A549 (cell line): ENCODE results near the gene LTBP3. TPM values are rescaled to one million over a fixed set of nuclear protein-coding genes. Genes with fewer than 3 reads are reported as not detected.

Experiments
- ATAC-seq, 2 experiments: fragments of 200-7000 bp in 1 of 2; fragments of >200 bp in 1 of 2; cut with Nextera tagmentation in 1 of 2; cut with Tn5 transposase in 1 of 2; 3 replicates each; pipeline versions ENCODE4 v1.8.0 to v1.9.1; 2018 to 2020; ENCODE audit warnings: mild to moderate bottlenecking in 1 of 2, moderate library complexity in 1 of 2
- CTCF ChIA-PET: fragments of 300-600 bp; sonication (Branson Sonifier 250); formaldehyde crosslinking; extraction: SDS; loops from one replicate; lab custom pipeline; 2021; ENCODE audit warnings: antibody characterized with exemption, inconsistent platforms; lab: Yijun Ruan, JAX
- POLR2A ChIA-PET: fragments of 350-600 bp; formaldehyde crosslinking; extraction: SDS; loops from one replicate; lab custom pipeline; 2021; ENCODE audit warnings: antibody characterized with exemption, inconsistent platforms; lab: Yijun Ruan, JAX
- DNase-seq, 2 experiments: peaks; one replicate each; pipeline versions ENCODE4 v3.0.0 to v3.0.0-alpha.2; 2011 to 2016; ENCODE audit warnings: low read depth in 1 of 2, low spot score in 1 of 2
- FAIRE-seq: peaks from 2 replicates; lab custom pipeline; 2011; peaks lifted over from hg19 to GRCh38; lab: Jason Lieb, UNC
- H3K27ac ChIP-seq, 2 experiments: fragments of >200 bp; sonication (Bioruptor Twin); formaldehyde crosslinking; 3 replicates each; pipeline ENCODE4 v1.5.1; 2016 to 2017
- H3K4me1 ChIP-seq: fragments of >200 bp; sonication (Bioruptor Twin); formaldehyde crosslinking; 3 replicates; pipeline ENCODE4 v1.6.1; 2016
- H3K4me2 ChIP-seq: fragments of >200 bp; sonication (Bioruptor Twin); formaldehyde crosslinking; 3 replicates; pipeline ENCODE4 v1.6.1; 2016
- H3K4me3 ChIP-seq: fragments of >200 bp; sonication (Bioruptor Twin); formaldehyde crosslinking; 3 replicates; pipeline ENCODE4 v1.5.1; 2016
- H3K9me3 ChIP-seq: fragments of >200 bp; sonication (Bioruptor Twin); formaldehyde crosslinking; 3 replicates; pipeline ENCODE4 v1.6.1; 2016
- CBX8 ChIP-seq: fragments of 200-600 bp; sonication (generic); IDR thresholded peaks from 2 replicates; pipeline ENCODE4 v1.6.1; 2016
- CEBPB ChIP-seq, 2 experiments: fragments of >200 bp in 1 of 2; sonication (Bioruptor Twin) in 1 of 2; formaldehyde crosslinking in 1 of 2; IDR thresholded peaks; 2 replicates each; pipeline ENCODE4 v1.6.1; 2012 to 2016
- CHD4 ChIP-seq: fragments of 200-600 bp; sonication (generic); IDR thresholded peaks from 2 replicates; pipeline ENCODE4 v1.6.1; 2016; ENCODE audit warnings: antibody characterized with exemption, mild to moderate bottlenecking, borderline replicate concordance
- EP300 ChIP-seq, 2 experiments: fragments of >200 bp; sonication (Bioruptor Twin); formaldehyde crosslinking; IDR thresholded peaks; 2 replicates in 1 of 2; 3 replicates in 1 of 2; pipeline ENCODE4 v1.6.1; 2016 to 2017
- GATA3 ChIP-seq: IDR thresholded peaks from 2 replicates; pipeline ENCODE4 v1.6.1; 2012; ENCODE audit warnings: borderline replicate concordance
- HOXB13 ChIP-seq: fragments of 250-450 bp; sonication (Bioruptor Pico); IDR thresholded peaks from 2 replicates; pipeline ENCODE4 v1.5.0; 2020; ENCODE audit warnings: low read depth, mild to moderate bottlenecking, moderate library complexity
- JUN ChIP-seq, 2 experiments: fragments of >200 bp; sonication (Bioruptor Twin); formaldehyde crosslinking; IDR thresholded peaks; 2 replicates in 1 of 2; 3 replicates in 1 of 2; pipeline ENCODE4 v1.6.1; 2016 to 2017
- POLR2A ChIP-seq: IDR thresholded peaks from 2 replicates; pipeline ENCODE4 v1.6.1; 2012; ENCODE audit warnings: mild to moderate bottlenecking, low read length
- RAD21 ChIP-seq, 2 experiments: fragments of >200 bp in 1 of 2; sonication (Bioruptor Twin) in 1 of 2; formaldehyde crosslinking in 1 of 2; IDR thresholded peaks in 1 of 2; conservative IDR thresholded peaks in 1 of 2; 2 replicates in 1 of 2; 3 replicates in 1 of 2; pipeline ENCODE4 v1.6.1; 2012 to 2018; ENCODE audit warnings: inconsistent platforms in 1 of 2
- RNF2 ChIP-seq: fragments of 200-600 bp; sonication (generic); IDR thresholded peaks from 2 replicates; pipeline ENCODE4 v1.6.1; 2016; ENCODE audit warnings: low read depth, mild to moderate bottlenecking, antibody characterized with exemption, moderate library complexity, borderline replicate concordance
- SMC3 ChIP-seq: fragments of >200 bp; sonication (Bioruptor Twin); formaldehyde crosslinking; IDR thresholded peaks from 3 replicates; pipeline ENCODE4 v1.6.1; 2018; ENCODE audit warnings: inconsistent platforms
- TFCP2L1 ChIP-seq: fragments of 250-450 bp; sonication (Bioruptor Pico); IDR thresholded peaks from 2 replicates; pipeline ENCODE4 v1.5.0; 2021; ENCODE audit warnings: mild to moderate bottlenecking
- TP53 ChIP-seq: fragments of 250-450 bp; sonication (Bioruptor Pico); IDR thresholded peaks from 2 replicates; pipeline ENCODE4 v1.5.0; 2021; ENCODE audit warnings: mild to moderate bottlenecking, moderate library complexity
- WGBS: methylation state at CpG from one replicate; pipeline ENCODE4 v1.1.6; 2017; ENCODE audit errors: missing lambda C conversion rate; 5-methylcytosine and 5-hydroxymethylcytosine counted together
- polyA plus RNA-seq, 4 experiments: library from polyadenylated mRNA; depleted of rRNA in 3 of 4; stranded (reverse); fragments of >200 nt; fragmentation: RNase III in 1 of 4; extraction: RNeasy Plus Mini Kit Qiagen cat#74134 plus additional on column Dnase treatment in 1 of 4; gene quantifications; 2 replicates in 3 of 4; 3 replicates in 1 of 4; pipeline ENCODE4 v1.2.3, GENCODE V29; 2011 to 2017
- TF ChIP-seq, protein P1 (sequence below): fragments of 250-450 bp; sonication (Bioruptor Pico); IDR thresholded peaks from 2 replicates; pipeline ENCODE4 v1.5.0; 2021; ENCODE audit warnings: mild to moderate bottlenecking, moderate library complexity, borderline replicate concordance
- TF ChIP-seq, protein P2 (sequence below): IDR thresholded peaks from 2 replicates; pipeline ENCODE4 v1.6.1; 2012
- TF ChIP-seq, protein P3 (sequence below): fragments of >200 bp; sonication (Bioruptor Twin); formaldehyde crosslinking; IDR thresholded peaks from 3 replicates; pipeline ENCODE4 v1.6.1; 2016
- TF ChIP-seq, protein P4 (sequence below): IDR thresholded peaks from 2 replicates; pipeline ENCODE4 v1.6.1; 2012
- TF ChIP-seq, protein P5 (sequence below): fragments of >200 bp; sonication (Bioruptor Twin); formaldehyde crosslinking; IDR thresholded peaks from 3 replicates; pipeline ENCODE4 v1.5.1; 2016

Gene LTBP3
- polyA plus RNA-seq, 2 of the 4 experiments (the other 2 are of a cell fraction): 28.6 to 123 TPM

DNA sequence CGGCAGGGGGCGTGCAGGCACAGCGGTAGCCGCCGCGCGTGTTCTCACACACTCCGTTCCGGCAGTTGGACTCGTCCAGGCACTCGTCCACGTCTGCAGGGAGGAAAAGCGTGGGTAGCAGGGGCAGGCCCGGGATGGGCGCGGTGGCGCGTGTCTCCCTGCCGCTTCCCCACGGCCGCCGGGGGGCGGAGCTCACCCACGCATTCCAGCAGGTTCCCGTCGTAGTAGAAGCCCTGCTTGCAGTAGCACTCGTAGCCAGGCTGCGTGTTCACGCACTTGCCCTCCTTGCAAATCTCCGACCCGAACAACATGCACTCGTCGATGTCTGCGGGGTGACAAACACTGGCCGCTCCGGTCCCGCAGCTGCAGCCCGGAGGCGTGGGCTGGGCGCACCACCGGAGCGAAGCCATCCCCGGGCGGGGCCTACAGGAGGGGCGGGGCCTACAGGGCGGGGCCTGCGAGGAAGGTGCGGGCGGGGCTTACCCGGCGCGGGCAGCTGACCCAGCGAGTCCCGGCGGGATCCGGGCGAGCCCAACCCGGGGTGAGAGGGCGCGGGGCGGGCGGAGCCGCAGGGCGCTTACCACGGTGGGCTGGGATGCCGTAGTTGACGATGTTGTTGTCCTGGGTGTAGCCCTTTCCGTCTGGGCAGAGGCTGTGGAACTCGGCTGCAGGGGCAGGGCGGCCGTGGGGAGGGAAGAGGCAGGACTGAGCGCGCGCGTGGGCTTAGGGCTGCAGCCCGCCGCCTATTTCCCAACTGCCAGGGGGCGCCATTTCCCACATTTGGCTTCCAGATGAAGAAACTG, 17.7 kb downstream of the LTBP3 start:
- Histone ChIP-seq H3K4me1 (peaks cover 10% of the 10 kb centered on the region), H3K27ac (peak overlapping the region; percentile 66 to 88), H3K4me2 (peak overlapping the region; percentile 73), H3K4me3 (peak overlapping the region; percentile 32), H3K9me3 (no peaks in the 10 kb centered on the region)
- ATAC-seq (peak; percentile 69 to 88), DNase-seq (peak; percentile 90 to 91), FAIRE-seq (no peak)
- WGBS: 10% methylated on average over 13 of the region's 78 CpGs
- CTCF ChIA-PET: interaction anchor here (0.7 to 15.3 kb wide), 28 partner anchors 9 to 211 kb away, joined by 3 to 393 read pairs (median 7); partner anchors contain the start of genes EHBP1L1, FAM89B, KCNK7 and LTBP3
- POLR2A ChIA-PET: interaction anchor here (0.7 to 4.5 kb wide), 4 partner anchors 9 to 30 kb away, joined by 3 to 23 read pairs (median 5); partner anchors contain the start of gene ZNRD2
- TF ChIP-seq RNF2: no peak
- no peak for TF ChIP-seq CHD4
- no peak for TF ChIP-seq HOXB13 (CRISPR knock-in tag)
- TF ChIP-seq TFCP2L1 (CRISPR knock-in tag): peak; percentile 52; the same call in 1 of the 2 replicates
- peak; percentile 54 for TF ChIP-seq POLR2A
- TF ChIP-seq, protein P1, sequence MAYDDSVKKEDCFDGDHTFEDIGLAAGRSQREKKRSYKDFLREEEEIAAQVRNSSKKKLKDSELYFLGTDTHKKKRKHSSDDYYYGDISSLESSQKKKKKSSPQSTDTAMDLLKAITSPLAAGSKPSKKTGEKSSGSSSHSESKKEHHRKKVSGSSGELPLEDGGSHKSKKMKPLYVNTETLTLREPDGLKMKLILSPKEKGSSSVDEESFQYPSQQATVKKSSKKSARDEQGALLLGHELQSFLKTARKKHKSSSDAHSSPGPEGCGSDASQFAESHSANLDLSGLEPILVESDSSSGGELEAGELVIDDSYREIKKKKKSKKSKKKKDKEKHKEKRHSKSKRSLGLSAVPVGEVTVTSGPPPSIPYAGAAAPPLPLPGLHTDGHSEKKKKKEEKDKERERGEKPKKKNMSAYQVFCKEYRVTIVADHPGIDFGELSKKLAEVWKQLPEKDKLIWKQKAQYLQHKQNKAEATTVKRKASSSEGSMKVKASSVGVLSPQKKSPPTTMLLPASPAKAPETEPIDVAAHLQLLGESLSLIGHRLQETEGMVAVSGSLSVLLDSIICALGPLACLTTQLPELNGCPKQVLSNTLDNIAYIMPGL: 0 out of 2 replicates have a peak, but pooled peaks have one; percentile 55
- TF ChIP-seq, protein P2, sequence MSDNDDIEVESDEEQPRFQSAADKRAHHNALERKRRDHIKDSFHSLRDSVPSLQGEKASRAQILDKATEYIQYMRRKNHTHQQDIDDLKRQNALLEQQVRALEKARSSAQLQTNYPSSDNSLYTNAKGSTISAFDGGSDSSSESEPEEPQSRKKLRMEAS: peak; percentile 47
- peak; percentile 10; the same call in 1 of the 2 replicates for TF ChIP-seq GATA3
- peak in 1 of 2 experiments; percentile 69; a peak in 3 of 5 replicates for TF ChIP-seq JUN (IDR thresholded peaks at IDR 0.05)
- TF ChIP-seq TP53 (CRISPR knock-in tag): no peak
- peak; percentile 88 for TF ChIP-seq SMC3
- TF ChIP-seq, protein P3, sequence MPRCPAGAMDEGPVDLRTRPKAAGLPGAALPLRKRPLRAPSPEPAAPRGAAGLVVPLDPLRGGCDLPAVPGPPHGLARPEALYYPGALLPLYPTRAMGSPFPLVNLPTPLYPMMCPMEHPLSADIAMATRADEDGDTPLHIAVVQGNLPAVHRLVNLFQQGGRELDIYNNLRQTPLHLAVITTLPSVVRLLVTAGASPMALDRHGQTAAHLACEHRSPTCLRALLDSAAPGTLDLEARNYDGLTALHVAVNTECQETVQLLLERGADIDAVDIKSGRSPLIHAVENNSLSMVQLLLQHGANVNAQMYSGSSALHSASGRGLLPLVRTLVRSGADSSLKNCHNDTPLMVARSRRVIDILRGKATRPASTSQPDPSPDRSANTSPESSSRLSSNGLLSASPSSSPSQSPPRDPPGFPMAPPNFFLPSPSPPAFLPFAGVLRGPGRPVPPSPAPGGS: no peak
- TF ChIP-seq, protein P4, sequence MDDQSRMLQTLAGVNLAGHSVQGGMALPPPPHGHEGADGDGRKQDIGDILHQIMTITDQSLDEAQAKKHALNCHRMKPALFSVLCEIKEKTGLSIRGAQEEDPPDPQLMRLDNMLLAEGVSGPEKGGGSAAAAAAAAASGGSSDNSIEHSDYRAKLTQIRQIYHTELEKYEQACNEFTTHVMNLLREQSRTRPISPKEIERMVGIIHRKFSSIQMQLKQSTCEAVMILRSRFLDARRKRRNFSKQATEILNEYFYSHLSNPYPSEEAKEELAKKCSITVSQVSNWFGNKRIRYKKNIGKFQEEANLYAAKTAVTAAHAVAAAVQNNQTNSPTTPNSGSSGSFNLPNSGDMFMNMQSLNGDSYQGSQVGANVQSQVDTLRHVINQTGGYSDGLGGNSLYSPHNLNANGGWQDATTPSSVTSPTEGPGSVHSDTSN: peak; percentile 60
- TF ChIP-seq, protein P5, sequence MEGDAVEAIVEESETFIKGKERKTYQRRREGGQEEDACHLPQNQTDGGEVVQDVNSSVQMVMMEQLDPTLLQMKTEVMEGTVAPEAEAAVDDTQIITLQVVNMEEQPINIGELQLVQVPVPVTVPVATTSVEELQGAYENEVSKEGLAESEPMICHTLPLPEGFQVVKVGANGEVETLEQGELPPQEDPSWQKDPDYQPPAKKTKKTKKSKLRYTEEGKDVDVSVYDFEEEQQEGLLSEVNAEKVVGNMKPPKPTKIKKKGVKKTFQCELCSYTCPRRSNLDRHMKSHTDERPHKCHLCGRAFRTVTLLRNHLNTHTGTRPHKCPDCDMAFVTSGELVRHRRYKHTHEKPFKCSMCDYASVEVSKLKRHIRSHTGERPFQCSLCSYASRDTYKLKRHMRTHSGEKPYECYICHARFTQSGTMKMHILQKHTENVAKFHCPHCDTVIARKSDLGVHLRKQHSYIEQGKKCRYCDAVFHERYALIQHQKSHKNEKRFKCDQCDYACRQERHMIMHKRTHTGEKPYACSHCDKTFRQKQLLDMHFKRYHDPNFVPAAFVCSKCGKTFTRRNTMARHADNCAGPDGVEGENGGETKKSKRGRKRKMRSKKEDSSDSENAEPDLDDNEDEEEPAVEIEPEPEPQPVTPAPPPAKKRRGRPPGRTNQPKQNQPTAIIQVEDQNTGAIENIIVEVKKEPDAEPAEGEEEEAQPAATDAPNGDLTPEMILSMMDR: peak; percentile 82
- peak; percentile 82 to 86 for TF ChIP-seq RAD21 (conservative IDR thresholded peaks at IDR 0.05 in 1 of 2, IDR thresholded peaks at IDR 0.05 in 1 of 2)
- peak; percentile 15 to 65; a peak in 1 of 4 replicates for TF ChIP-seq CEBPB (IDR thresholded peaks at IDR 0.05)

DNA sequence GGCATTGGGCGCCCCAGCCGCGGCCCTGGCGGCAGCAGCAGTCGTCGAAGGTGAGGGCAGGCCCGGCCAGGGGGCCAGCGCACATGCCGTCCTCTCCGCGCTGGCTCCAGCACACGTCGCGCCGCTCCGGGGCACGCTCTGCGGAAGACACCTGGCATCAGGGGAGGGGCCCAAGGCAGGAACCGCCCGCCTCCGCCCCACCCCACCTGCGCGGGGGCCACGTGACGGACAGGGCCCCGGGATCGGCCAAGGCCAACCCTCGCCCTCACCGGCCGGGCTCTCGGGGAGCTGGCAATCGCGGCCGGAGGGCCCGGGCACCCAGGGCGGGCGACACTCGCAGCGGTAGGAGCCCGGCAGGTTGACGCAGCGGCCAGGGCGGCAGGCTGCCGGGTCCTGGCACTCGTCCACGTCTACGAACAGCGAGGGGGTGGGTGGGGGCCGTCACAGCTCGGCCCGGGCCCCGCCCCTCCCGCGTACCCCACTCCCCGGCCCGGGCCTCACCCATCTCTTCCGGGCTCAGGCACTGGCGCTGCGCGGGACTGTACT, 18.3 kb downstream of the LTBP3 start:
- POLR2A ChIA-PET: interaction anchor here (4.5 kb wide), 1 partner anchor 31 kb away, joined by 23 read pairs; the partner anchor contains the start of gene ZNRD2

More for the DNA sequence above, 18.3 kb downstream of the LTBP3 start:
- Histone ChIP-seq H3K4me1 (peaks cover 10% of the 10 kb centered on the region), H3K4me2 (peak overlapping the region; percentile 73), H3K9me3 (no peaks in the 10 kb centered on the region), H3K4me3 (peak overlapping the region; percentile 32), H3K27ac (peak overlapping the region; percentile 66 to 88; a peak in 4 of 6 replicates)
- WGBS: 88% methylated on average over 32 of the region's 60 CpGs
- no peak for DNase-seq
- no peak for FAIRE-seq
- CTCF ChIA-PET: interaction anchor here (0.9 to 15.3 kb wide), 19 partner anchors 9 to 152 kb away, joined by 3 to 393 read pairs (median 11); partner anchors contain the start of genes EHBP1L1, FAM89B, KCNK7 and LTBP3
- no peak for TF ChIP-seq RNF2
- TF ChIP-seq EP300 (IDR thresholded peaks at IDR 0.05): no peak
- no peak for TF ChIP-seq CBX8
- no peak for TF ChIP-seq CEBPB (IDR thresholded peaks at IDR 0.05)
- TF ChIP-seq, protein P1: no peak
- peak; percentile 1 to 61; a peak in 4 of 6 replicates for ATAC-seq
